GM19099 (cell line): Measurements from ENCODE around the gene TNIK.

ENCODE experiments used
- POLR2A ChIP-seq: IDR thresholded peaks from 3 replicates; pipeline ENCODE4 v1.6.1; 2011; ENCODE audit warnings: low read depth; ENCODE audit not compliant: insufficient read length; ENCODE audit errors: extremely low read depth

Gene TNIK

DNA sequence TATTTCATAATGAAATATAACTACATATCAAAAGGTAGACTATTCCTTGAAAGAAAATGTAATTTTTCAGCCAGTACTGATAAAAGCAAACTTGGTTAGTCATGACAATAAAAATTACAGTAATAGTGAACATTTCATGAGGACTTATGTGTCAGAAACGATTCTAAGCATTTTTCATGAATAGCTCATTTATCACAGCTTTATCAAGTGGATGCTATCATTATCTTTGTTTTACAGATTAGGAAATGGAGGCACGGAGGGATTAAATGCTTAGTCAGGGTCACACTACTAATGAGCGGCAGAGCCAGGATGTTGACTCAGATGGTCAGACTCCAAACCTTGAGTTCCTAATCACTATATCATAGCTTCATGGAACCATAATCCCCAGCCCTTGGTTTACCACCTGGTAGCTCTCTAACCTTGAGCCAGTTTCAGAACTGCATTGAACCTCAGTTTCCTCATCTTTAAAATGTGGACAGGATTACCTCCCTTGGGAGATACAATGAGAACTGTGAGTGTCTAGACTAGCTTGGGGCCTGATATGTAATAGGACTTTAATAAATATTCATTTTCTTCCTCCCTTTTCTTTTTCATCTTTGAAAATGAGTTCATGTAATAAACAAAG, 85.4 kb downstream of the TNIK start:
- no peak for TF ChIP-seq POLR2A

DNA sequence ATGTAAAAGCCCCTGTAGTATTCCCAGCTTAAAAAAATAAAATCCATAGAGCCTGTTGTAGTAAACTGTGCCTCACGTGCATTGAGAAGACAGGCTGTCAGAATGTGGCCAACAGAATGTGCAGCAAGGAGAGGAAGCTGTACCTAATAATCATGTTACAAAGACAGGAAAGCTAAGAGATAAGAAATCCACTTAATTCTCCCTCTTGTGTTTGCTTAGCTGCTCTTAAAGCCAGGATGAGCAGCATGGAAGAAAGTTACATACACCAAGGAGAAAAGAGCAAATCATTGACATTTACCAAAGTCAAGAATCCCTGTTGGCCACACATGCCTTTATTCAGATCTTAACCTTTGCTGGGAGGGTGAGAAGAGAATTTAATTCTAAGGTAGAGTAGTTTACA, 85.9 kb downstream of the TNIK start:
- no peak for TF ChIP-seq POLR2A

DNA sequence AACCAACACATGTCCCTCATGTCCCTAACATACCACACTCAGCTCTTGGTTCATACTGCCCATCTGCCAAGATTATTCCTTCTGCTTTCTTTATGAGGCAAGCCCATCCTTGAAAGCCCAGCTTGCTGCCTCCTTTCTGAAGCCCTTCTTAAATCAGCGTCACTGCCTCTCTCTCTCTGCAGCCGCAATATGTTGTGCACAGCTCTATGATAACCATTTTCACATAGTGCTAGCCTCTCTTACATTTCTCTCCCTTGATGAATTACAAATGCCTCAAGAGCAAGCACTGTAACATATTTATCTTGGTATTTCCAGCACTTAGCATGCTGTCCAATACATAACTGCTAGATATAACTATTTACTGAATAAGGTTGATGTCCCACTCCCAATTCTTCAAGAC, 86.5 kb downstream of the TNIK start:
- TF ChIP-seq POLR2A, result no peak

GRCh38 chr3:171372694-171373093, 87.5 kb downstream of the TNIK start:
- no peak for TF ChIP-seq POLR2A

- no peak for TF ChIP-seq POLR2A
Observed at GRCh38 chr3:171371354-171371753, 88.9 kb downstream of the TNIK start.

DNA sequence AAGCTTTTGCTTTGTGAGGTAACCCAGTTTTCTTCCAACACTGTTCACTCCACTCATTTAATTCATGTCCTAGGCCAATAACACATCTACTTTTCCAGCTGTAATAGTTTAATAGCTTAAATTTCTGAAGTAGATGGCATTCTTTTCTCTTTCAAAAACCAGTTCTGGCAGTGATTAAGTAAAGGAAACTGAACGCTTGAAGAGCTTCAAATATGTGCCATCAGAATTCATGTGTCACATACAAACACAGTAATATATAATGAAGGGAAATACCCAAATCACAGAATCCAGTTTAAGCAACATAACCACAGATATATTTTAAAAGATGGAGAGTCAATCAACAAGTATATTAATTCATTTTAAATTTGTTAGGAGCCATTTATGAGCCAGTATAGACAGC, 91.0 kb downstream of the TNIK start:
- no peak for TF ChIP-seq POLR2A

DNA sequence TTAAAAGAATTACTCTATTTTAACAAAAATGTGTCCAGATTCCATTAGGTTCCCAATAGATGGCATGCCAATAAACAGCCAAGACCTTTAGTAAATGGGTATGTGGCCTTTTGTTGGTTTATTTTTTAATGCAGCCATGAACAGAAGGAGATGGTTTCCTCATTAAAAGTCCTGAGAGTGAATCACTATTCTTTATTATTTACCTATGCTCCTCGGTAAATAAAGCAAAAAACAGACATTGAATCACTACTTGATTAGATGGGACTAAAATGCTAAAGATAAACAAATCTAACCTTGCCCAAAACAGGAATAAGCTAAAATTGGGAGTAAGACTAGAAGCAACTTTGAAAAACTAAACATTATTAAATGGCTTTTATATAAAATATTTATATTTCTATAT, 94.2 kb downstream of the TNIK start:
- TF ChIP-seq POLR2A, result no peak

DNA sequence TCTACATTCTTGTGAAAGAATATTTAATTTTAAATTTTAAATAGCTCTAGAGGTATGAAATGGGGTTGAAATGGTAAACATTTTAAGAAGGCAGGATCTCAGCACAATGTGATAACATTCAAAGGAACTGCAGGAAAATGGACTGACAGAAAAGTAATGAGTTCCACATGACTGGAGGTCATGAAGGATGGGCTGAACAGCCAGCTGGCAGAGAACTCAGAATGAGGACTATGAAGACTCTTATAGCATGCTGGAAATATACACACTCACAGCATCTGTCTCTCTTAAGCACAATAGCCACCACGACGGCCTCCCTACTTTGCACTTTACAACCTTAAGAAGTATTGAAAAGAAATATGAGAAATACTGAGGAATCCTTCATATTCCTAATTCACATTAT, 94.7 kb downstream of the TNIK start:
- TF ChIP-seq POLR2A, result no peak

DNA sequence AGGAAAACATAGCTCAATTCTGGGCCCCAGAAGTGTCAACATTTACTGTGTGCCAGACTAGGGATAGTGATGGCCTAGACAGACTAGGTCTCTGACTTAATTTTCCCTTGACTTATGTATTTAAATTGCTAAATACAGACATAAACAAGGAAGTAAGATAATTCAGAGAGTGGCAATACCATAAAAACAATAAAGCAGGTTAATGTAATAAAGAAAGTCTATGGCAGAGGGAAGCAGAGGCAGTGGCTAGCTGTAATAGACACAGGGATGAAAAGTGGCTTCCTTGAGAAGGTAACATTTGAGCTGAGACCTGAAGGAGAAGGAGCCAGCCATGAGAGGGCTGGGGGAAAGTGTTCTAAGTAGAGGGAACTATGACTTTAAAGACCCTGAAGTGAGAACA, 95.7 kb downstream of the TNIK start:
- no peak for TF ChIP-seq POLR2A

DNA sequence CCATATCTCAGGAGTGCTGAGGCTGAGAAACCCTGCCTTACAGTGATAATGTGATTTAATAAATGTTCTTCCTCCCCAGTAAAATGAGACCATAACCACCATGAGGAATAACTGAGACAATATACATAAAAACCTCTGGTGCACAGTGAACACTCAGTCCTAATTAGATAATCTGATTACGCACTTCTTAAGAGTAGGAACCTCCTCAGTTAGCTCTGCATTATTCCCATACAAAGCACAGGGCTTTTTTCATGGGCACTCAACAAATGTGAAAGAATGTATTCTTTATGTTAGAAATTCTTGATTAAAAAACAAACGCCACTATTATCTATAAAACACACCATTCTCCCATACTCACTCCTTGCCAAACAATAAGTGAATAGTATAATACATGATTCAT, 97.0 kb downstream of the TNIK start:
- TF ChIP-seq POLR2A, result no peak

- TF ChIP-seq POLR2A, result no peak
Observed at GRCh38 chr3:171362575-171362974, 97.6 kb downstream of the TNIK start.

GRCh38 chr3:171358881-171359198, 101.4 kb downstream of the TNIK start:
- TF ChIP-seq POLR2A, result no peak

GRCh38 chr3:171358181-171358880, 101.9 kb downstream of the TNIK start:
- TF ChIP-seq POLR2A, result no peak

GRCh38 chr3:171357721-171358120, 102.5 kb downstream of the TNIK start:
- TF ChIP-seq POLR2A, result no peak

- TF ChIP-seq POLR2A, result no peak
Observed at GRCh38 chr3:171356251-171356650, 104.0 kb downstream of the TNIK start.

DNA sequence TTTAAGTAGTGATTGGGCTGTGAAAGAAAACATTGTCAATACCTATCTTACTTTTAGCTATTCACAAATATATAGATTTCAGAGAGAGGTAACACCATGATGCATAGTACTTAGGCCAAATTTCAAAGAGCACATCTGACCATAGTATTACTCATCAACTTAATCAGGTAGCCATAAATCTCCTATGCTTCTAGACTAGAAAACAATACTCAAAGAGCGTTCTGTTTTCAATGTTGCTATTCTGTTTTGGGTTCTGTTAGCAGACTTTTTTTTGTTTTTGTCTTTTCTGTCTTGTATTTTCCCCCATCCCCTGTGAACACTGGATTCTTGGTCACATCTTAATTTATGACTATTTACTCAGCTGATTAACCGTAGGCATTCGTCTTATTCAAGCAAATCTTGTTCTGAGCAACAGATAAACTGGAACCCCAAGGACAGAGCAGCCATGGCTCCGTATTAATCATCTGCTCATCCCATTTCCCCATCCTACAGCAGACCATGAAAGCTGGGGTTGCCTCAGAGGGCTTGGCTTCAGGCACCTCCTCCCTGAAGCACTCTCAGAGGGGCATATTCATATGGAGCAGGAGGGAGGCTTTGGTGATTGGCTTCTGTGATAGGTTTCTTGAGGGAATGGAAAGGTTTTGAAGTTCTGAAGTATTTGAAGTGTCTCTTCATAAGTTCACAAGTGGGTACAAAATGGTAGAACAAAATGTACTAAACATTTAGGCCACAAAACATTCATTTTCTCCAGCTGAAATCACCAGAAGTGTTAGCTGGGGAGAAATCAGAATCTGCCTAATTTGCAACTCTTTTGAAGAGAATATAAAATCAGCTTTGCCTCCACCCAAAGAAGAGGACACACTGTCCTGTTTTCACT, 105.3 kb downstream of the TNIK start:
- no peak for TF ChIP-seq POLR2A
